ENCODE data around the gene DLEC1.

- peak in 1 of 2 donors; percentile 68 for TF ChIP-seq CTCF (conservative IDR thresholded peaks at IDR 0.05 in 1 of 2, IDR thresholded peaks at IDR 0.05 in 1 of 2; ENCODE audit: extremely low read depth in 1 of 2, insufficient read depth in 1 of 2, low read depth in 1 of 2, low read length in 2 of 2)
- TF ChIP-seq EZH2 (IDR thresholded peaks at IDR 0.05; ENCODE audit: borderline replicate concordance, low read length), result no peak
Measured at GRCh38 chr3:38117163-38117716, 78.2 kb downstream of the DLEC1 start.

Measured in mammary epithelial cell (primary cell).